PC-3 (cell line): ENCODE results near the gene POLR3F.

Source experiments
- CTCF ChIP-seq: fragments of 300-600 bp; sonication (generic); conservative IDR thresholded peaks from 2 replicates; pipeline ENCODE4 v1.5.1; 2017; ENCODE audit warnings: antibody characterized with exemption, low read depth, mild to moderate bottlenecking, low read length
- EZH2 ChIP-seq: fragments of 300-600 bp; sonication (generic); IDR thresholded peaks from one replicate; pipeline ENCODE4 v1.6.1; 2017; ENCODE audit warnings: antibody characterized with exemption, mild to moderate bottlenecking, low read length; ENCODE audit not compliant: unreplicated experiment
- EZH2phosphoT487 ChIP-seq: fragments of 300-600 bp; sonication (generic); IDR thresholded peaks from 2 replicates; pipeline ENCODE4 v1.6.1; 2018; ENCODE audit warnings: mild to moderate bottlenecking, antibody characterized with exemption, low read length, borderline replicate concordance

- TF ChIP-seq CTCF (no peak), EZH2 (no peak), EZH2phosphoT487 (no peak)
Observed at GRCh38 chr20:18427214-18427613, 40.0 kb upstream of the POLR3F start.
